Dedifferentiated amniotic fluid mesenchymal stem cell (primary cell): Measurements from ENCODE around the gene ATPAF1.
"Not testable (repeated sequence)": the region's sequence is repeated elsewhere in the genome, so short reads cannot be mapped to it uniquely, and the experiment has no call there.

Experiments used
- DNase-seq: peaks from one replicate; pipeline ENCODE4 v3.0.0-alpha.2; 2016; ENCODE audit errors: extremely low spot score

The ATPAF1 gene, protein sequence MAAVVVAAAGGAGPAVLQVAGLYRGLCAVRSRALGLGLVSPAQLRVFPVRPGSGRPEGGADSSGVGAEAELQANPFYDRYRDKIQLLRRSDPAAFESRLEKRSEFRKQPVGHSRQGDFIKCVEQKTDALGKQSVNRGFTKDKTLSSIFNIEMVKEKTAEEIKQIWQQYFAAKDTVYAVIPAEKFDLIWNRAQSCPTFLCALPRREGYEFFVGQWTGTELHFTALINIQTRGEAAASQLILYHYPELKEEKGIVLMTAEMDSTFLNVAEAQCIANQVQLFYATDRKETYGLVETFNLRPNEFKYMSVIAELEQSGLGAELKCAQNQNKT

GRCh38 chr1:46667782-46668760 is at the start of gene ATPAF1:
ATPAF1 (minus strand) TSS chr1:46668364; CDS start chr1:46668322, 42 bp downstream.
- DNase-seq = peak; percentile 44

DNA sequence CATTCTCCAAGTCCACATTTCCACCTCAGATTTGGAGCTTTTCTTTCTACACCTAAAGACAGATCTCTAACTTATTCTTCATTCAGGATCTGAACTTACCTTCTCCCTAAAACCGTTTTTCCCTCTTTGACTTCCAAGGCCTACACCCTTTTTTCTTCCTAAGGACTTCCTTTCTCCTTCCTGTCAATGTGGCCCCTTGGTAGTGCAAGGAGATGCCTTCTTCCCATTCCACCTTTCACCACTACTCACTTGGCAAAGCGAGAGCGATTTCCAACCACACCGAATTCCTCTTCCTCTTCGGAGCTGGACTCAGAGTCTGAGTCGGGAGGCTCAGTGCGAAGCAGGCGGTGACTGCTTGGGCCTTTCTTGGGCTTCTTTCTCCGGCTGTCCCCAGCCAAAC is 49.5 kb upstream of the ATPAF1 start:
- DNase-seq = no peak

- DNase-seq = no peak
These were observed 46.8 kb upstream of the ATPAF1 start for GRCh38 chr1:46714976-46715375.

DNA sequence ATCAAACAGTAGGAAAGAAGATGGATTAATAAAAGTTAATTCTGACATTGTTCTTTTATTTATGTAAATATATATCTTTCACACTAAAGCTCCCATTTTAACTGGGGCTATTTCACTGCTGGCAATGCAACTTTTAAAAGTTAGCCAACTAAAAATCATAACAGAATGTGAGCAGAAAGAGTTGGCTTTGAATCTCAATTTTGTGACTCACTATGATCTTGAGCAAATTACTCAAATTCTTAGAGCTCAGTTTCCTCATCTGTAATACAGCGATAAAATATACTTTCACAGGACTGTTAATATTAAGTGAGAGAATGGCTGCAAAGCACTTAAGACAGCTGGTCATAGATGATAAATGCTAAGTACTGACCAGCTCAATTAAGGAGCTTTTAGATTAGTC is 40.0 kb upstream of the ATPAF1 start:
- DNase-seq = no peak

DNA sequence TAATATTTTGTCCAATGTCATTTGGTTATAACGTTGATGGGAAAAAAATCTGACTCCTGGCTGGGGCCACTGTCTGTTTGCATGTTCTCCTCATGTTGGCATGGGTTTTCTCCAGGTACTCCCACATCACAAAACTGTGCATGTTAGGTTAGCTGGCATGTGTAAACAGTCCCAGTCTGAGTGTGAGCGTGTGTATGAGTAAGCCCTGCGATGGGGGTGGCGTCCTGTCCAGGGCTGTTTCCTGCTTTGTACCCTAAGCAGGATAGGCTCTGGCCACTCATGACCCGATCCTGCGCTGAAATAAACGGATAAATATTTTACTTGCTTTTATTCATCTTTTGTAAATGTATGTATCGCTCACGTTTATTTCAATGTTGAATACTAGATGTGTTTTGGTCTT is 37.2 kb upstream of the ATPAF1 start:
- no peak for DNase-seq

DNA sequence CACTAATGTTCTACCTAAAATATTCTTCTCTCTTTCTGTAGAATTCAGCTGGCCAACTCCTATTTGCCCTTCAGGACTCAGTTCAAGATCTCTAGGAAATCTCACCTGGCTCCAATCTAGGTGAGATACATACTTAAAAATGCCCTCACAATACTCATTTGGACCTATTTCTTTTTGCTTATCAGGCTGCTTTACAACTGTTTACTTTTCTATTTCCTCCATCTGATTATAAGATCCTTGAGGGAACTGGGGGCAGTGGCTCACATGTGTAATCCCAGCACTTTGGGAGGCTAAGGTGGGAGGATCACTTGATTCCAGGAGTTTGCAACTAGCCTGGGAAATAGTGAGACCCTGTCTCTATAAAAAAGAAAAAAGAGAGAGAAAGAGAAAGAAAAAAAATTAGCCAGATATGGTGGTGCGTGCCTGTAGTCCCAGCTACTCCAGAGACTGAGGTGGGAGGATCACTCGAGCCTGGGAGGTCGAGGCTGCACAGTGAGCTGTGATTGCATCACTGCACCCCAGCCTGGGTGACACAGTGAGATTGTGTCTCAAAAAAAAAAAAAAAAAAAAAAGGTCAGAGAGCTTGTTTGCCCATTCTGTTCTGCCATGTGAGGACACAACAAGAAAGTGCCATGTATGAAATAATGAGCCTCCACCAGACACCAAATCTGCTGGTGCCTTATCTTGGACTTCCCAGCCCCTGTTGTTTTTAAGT is 35.9 kb upstream of the ATPAF1 start:
- DNase-seq = no peak

GRCh38 chr1:46699666-46700065 is 31.5 kb upstream of the ATPAF1 start:
- no peak for DNase-seq

DNA sequence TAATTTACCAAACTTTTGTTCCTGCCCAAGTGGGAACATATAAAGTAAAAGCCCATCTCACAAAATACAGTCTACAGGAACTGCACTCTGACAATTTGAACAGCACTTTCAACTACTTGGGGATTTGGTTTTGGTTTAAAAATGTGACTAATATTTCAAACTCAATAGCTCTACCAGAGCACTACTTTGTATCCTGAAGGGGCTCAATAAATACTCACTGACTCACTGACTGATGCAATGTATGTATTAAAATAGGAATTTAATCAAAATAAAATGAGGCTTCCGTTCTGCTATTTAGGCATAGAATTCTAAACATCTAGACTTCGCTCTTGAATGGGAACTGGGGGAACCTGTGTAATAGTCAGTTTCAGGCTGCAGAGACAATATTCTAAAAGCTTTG is 28.9 kb upstream of the ATPAF1 start:
- DNase-seq = peak; percentile 14

DNA sequence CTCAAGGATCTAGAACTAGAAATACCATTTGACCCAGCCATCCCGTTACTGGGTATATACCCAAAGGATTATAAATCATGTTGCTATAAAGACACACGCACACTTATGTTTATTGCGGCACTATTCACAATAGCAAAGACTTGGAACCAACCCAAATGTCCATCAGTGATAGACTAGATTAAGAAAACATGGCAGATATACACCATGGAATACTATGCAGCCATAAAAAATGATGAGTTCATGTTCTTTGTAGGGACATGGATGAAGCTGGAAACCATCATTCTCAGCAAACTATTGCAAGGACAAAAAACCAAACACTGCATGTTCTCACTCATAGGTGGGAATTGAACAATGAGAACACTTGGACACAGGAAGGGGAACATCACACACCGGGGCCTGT is 26.5 kb upstream of the ATPAF1 start:
- not testable (repeated sequence) for DNase-seq

DNA sequence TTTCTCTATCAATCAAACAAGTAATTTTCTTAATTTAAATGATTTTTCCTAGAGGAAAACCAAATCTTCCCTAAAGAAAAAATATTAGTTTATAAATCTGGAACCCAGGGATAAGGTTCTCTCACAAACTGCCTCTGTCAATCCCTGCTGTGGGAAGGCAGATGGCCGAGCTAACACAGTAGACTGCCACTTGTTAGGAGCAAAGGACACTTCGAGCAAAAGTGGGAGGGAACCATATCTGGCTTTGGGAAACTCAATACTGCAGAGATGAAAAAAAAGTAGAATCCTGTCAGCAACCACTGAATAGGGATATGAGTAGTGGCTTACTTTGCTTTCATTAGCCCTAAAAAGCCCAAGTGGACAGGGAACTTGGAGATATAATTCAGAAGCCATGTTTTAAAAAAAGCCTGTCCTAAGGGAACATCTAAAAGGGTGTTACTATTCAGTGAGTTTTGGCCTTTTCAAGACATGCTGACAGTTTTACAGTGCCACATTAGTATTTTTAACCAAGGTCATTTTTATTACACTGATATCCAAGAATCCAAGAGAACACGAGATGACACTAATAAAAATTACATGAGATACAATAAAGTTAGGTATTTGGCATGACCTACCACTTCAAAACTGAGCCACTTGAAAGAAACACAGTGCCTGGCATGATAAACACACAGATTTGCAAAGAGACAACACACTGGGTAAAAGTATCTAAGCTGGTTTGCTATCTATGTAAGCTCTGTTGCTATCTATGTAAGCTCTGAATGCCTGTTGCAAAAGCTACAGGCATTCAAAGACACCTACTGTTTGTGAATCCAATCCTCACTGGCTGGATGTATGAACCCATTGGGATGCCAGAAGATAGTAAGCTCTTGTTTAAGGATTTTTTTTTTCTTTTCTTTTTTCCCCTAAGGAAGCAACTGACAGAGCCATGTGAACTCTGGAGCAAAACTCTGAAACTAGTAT is 24.9 kb upstream of the ATPAF1 start:
- no peak for DNase-seq

GRCh38 chr1:46691997-46692790 is 24.0 kb upstream of the ATPAF1 start:
- DNase-seq = no peak

GRCh38 chr1:46690931-46691421 is 22.8 kb upstream of the ATPAF1 start:
- no peak for DNase-seq

DNA sequence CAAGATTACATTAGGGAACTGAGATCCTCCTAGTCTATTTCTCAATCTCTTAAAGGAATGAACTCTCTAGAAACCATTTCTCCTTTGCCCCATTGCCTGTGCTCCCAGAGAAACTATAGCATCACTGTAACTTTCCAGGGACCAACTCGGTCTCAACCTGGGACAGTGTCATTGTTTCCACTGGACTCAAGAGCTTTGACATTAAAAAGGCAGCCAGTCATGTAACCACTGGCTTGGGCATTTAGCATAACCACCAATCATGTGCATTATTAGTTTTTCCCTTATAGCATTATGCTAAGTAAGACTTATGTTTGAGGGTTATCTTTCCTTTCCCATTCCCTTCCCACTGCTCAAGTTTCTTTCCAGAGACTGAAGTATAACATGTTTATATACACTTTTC is 21.7 kb upstream of the ATPAF1 start:
- DNase-seq = no peak

- DNase-seq = no peak
These were observed 21.2 kb upstream of the ATPAF1 start for GRCh38 chr1:46689356-46689755.

- DNase-seq = no peak
These were observed 19.9 kb upstream of the ATPAF1 start for GRCh38 chr1:46687921-46688509.

DNA sequence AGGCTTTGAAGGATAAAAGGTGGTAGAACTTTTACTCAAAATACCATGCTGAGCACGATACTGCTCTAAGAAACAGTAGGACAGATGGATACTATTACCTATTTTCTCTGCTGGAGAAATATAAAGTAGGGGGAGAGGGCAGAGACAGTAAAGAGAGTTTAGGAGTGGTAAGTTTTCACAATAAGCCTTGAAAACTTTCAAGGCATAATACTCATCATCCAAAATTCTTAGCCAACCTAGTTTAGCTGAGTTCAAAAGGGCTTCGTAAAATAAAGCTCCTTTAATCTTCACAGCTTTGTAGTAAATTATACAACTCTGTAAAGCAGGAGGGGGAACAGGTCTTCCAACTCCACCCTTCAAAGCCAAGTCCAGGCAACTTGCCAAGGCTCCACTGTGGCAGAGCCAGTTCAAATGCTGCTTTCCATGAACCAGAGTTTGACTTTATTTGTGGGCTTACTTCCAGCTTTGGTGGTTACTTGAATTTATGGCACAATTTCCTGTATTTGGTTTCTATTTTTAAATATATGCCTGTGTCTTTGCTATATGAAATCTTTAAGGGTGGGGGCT is 19.0 kb upstream of the ATPAF1 start:
- DNase-seq = peak; percentile 64

- no peak for DNase-seq
These were observed 18.1 kb upstream of the ATPAF1 start for GRCh38 chr1:46686255-46686654.

DNA sequence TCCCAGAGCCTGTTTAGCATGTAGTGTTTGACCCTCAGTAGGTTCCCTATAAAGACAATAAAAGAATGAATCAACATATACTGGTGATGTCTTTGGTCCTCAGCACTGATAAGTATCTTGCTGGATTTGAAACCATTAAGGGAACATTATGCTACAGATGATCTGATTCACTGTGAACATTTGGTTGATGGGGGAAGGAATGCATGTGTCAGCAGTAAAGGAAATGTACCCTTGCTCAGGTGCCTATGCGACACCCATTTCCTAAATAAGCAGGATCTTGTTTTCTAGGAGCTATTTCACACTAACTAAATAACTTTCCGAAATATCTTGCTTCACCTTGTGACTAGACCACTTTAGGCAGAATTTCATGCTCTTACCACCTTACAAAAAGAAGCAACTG is 16.5 kb upstream of the ATPAF1 start:
- no peak for DNase-seq

DNA sequence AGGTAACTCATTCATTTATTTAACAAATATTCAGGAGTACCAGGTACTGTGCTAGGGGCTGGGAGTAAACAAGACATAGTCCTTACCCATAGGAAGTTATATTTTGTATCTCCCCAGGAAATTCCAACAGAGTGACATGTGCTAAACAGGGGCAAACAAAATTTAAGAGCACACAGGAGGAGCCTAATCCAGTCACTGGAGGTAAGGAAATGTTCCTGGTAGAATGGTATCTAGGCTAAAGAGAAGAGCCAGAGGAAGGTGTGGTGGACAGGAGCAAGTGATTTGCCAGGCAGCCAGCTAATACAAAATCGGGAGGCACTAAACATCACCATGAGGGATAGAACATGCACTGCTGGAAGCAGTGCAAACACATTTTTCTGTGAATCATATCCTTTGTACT is 13.9 kb upstream of the ATPAF1 start:
- no peak for DNase-seq
